ENCODE data around the gene NEK11. TPM values are rescaled to one million over a fixed set of nuclear protein-coding genes. Genes with fewer than 3 reads are reported as not detected.

NEK11 gene
- total RNA-seq, 1 donor from 2014 or later: 4.4 TPM

GRCh38 chr3:131007782-131008181, 18.9 kb upstream of the NEK11 start:
- H3K27me3 Mint-ChIP-seq (ENCODE audit: low read depth): no peaks in the 10 kb centered on the region
- TF ChIP-seq CTCF (IDR thresholded peaks at IDR 0.05): no peak
- peaks cover 9% of the 10 kb centered on the region for H3K36me3 Mint-ChIP-seq (ENCODE audit: low read depth)
- no peaks in the 10 kb centered on the region for H3K9me3 Mint-ChIP-seq (ENCODE audit: low read depth)
- no peak overlapping the region for H3K27ac Mint-ChIP-seq (ENCODE audit: unreplicated experiment)
- H3K4me3 Mint-ChIP-seq (ENCODE audit: unreplicated experiment): no peak overlapping the region
- H3K4me1 Mint-ChIP-seq (ENCODE audit: low read depth): no peaks in the 10 kb centered on the region
- no peak for DNase-seq (ENCODE audit: low spot score)

GRCh38 chr3:131008326-131008725, 18.4 kb upstream of the NEK11 start:
- no peak overlapping the region for H3K4me3 Mint-ChIP-seq (ENCODE audit: unreplicated experiment)
- no peak for TF ChIP-seq CTCF (IDR thresholded peaks at IDR 0.05)
- DNase-seq (ENCODE audit: low spot score): no peak
- no peaks in the 10 kb centered on the region for H3K27me3 Mint-ChIP-seq (ENCODE audit: low read depth)
- no peaks in the 10 kb centered on the region for H3K4me1 Mint-ChIP-seq (ENCODE audit: low read depth)
- H3K36me3 Mint-ChIP-seq (ENCODE audit: low read depth): peaks cover 9% of the 10 kb centered on the region
- H3K27ac Mint-ChIP-seq (ENCODE audit: unreplicated experiment): no peak overlapping the region
- H3K9me3 Mint-ChIP-seq (ENCODE audit: low read depth): no peaks in the 10 kb centered on the region

GRCh38 chr3:131009698-131010097, 17.0 kb upstream of the NEK11 start:
- no peaks in the 10 kb centered on the region for H3K9me3 Mint-ChIP-seq (ENCODE audit: low read depth)
- no peak for DNase-seq (ENCODE audit: low spot score)
- TF ChIP-seq CTCF (IDR thresholded peaks at IDR 0.05): no peak
- H3K36me3 Mint-ChIP-seq (ENCODE audit: low read depth): peaks cover 5% of the 10 kb centered on the region
- H3K27me3 Mint-ChIP-seq (ENCODE audit: low read depth): no peaks in the 10 kb centered on the region
- H3K27ac Mint-ChIP-seq (ENCODE audit: unreplicated experiment): no peak overlapping the region
- no peaks in the 10 kb centered on the region for H3K4me1 Mint-ChIP-seq (ENCODE audit: low read depth)
- no peak overlapping the region for H3K4me3 Mint-ChIP-seq (ENCODE audit: unreplicated experiment)

- no peak overlapping the region for H3K4me3 Mint-ChIP-seq (ENCODE audit: unreplicated experiment)
- TF ChIP-seq CTCF (IDR thresholded peaks at IDR 0.05): no peak
- H3K36me3 Mint-ChIP-seq (ENCODE audit: low read depth): peaks cover 7% of the 10 kb centered on the region
- H3K27ac Mint-ChIP-seq (ENCODE audit: unreplicated experiment): no peak overlapping the region
- no peaks in the 10 kb centered on the region for H3K9me3 Mint-ChIP-seq (ENCODE audit: low read depth)
- DNase-seq (ENCODE audit: low spot score): no peak
- peaks cover 17% of the 10 kb centered on the region for H3K4me1 Mint-ChIP-seq (ENCODE audit: low read depth)
- H3K27me3 Mint-ChIP-seq (ENCODE audit: low read depth): no peaks in the 10 kb centered on the region
Observed at GRCh38 chr3:131018970-131019369, 7.7 kb upstream of the NEK11 start.

GRCh38 chr3:131020122-131020693, 6.5 kb upstream of the NEK11 start:
- Mint-ChIP-seq H3K36me3 (ENCODE audit: low read depth) (peaks cover 8% of the 10 kb centered on the region), H3K4me1 (ENCODE audit: low read depth) (peaks cover 21% of the 10 kb centered on the region), H3K27ac (ENCODE audit: unreplicated experiment) (no peak overlapping the region), H3K27me3 (ENCODE audit: low read depth) (no peaks in the 10 kb centered on the region), H3K9me3 (ENCODE audit: low read depth) (no peaks in the 10 kb centered on the region), H3K4me3 (ENCODE audit: unreplicated experiment) (no peak overlapping the region)
- no peak for TF ChIP-seq CTCF (IDR thresholded peaks at IDR 0.05)
- DNase-seq (ENCODE audit: low spot score): no peak
